Hepatic stellate cell (primary cell): ENCODE results near the gene HIPK2.
"Not testable (repeated sequence)": the region's sequence is repeated elsewhere in the genome, so short reads cannot be mapped to it uniquely, and the experiment has no call there.

Experiments
- DNase-seq: peaks from one replicate; pipeline ENCODE4 v3.0.0; 2011; ENCODE audit warnings: low spot score

HIPK2 gene

DNA sequence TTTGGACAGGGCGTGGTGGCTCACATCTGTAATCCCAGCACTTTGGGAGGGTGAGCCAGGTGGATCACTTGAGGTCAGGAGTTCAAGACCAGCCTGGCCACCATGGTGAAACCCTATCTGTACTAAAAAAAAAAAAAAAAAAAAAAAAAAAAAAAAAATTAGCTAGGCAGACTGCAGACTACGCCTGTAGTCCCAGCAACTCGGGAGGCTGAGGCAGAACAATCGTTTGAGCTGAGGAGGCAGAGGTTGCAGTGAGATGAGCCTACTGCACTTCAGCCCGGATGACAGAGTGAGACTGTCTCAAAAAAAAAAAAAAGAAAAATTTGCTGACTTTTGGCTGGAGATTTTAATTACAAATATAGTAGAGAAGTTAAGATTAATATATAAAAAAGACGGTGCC is 104.0 kb downstream of the HIPK2 start:
- DNase-seq: no peak

DNA sequence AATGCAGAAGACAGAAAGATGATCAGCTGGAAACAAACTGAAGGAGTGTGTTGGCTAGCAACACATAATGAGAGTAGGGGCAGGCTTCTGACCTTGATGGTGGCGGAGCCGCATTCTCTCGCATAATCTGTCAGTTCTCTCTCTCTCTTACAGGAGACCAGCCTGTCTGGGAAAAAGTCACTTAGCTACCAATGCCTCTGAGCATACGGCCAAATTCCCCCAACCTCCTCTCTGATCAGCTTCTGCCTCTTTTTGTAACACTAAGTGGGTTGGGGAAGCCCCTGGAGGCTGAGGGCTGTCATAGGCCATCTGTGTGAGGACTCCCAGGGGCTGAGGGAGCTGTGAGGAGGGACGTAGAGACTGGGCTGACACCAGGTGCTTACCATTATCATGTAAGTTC is 104.6 kb downstream of the HIPK2 start:
- no peak for DNase-seq

DNA sequence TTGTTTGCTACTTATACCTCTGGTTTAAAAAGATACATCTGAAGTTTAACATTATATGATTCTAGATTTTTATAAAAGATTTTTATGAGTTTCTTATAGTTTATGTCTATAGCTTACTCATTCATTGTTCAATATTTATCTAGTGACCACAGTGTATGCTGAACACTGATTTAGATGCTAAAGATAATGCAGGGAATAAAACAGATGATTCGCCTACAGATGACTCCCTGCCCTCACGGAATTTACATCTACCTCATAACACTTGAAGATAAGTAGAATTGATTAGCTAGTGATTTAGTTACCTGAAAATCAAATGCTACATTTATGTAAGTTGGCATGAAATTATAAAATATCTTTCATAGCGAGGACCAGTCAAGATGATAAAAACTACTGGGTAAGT is 105.8 kb downstream of the HIPK2 start:
- no peak for DNase-seq

DNA sequence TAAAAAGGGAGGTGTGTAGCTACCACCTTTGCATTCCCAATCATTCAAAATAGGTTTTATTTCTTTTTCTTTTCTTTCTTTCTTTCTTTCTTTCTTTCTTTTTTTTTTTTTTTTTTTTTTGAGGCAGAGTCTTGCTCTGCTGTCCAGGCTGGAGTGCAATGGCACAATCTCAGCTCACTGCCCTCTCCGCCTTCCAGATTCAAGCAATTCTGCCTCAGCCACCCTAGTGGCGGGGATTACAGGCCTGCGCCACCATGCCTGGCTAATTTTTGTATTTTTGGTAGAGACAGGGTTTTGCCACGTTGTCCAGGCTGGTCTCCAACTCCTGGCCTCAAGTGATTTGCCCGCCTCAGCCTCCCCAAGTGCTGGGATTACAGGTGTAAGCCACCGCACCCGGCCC is 107.1 kb downstream of the HIPK2 start:
- DNase-seq: not testable (repeated sequence)

DNA sequence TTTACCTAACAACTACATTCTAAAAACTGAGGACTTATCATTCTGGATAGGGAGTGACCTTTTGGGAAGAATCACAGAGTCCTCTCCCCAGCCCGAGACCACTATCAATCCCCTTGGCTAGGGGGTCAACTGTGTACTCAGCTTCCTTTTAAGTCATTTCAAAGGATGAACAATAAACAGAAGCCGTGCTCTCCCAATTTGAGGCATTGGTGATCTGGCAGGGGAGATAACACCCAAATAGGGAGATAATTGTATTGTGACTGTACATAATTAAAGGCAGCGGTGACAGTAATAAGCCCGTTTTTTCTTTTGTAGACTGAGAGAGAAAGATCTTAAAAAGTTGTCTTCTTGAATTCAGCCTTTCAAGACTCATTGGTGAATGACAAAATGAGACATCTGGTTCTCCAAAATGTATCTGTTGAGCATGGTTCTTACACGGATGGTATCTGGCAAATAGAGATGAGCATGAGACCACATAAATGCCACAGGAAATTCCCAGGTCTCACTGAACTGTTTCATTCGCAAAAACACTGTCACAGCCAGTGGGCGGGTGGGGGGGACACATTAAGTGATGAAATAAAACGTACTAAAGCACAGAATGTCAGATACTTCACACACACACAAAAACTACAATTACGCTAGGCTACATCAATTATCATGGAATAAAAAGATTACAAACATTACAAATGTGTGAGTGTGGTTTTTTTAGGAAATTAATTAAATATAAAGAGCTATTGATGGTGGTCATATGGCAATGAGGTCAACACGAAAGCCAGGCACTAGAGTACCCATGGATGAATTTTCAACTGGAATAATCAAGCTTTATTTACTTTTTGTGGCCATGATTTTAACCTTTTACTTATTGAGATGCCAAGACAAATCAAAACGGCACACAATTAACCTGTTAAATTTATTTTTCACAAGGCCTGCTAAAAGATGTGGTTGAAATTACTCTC is 108.4 kb downstream of the HIPK2 start:
- DNase-seq: no peak

DNA sequence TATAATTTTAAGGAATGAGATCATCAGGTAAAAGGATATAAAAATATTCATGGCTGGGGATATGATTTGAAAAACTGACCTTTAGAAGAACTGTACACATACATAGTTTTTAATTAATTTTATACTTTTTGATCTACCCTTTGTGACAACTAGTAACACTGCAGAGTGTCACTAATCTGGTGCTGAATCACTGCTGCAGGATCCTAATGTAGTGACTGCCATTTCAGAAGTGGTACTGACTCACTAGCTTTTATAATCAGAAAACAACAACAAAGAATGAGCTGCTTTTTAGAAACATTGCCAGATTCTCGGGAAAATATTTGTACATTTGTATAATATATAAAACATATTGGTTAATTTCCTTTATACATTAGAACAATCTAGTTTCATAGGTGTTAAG is 110.4 kb downstream of the HIPK2 start:
- DNase-seq: no peak

DNA sequence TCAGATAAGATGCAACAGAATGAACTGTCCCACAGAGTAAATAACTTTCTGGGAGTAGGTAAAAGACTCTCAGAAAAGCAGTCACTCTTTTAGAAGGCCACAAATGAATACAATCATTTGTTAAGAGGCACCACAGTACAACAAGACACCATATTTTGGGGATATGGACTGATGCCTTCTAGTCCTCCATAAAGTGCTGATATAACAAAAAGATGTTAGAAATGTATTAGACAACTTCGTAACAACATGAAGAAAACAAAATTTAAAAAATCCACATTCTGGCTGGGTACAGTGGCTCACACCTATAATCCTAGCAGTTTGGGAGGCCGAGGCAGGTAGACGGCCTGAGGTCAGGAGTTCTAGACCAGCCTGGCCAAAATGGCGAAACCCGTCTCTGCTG is 111.3 kb downstream of the HIPK2 start:
- no peak for DNase-seq

DNA sequence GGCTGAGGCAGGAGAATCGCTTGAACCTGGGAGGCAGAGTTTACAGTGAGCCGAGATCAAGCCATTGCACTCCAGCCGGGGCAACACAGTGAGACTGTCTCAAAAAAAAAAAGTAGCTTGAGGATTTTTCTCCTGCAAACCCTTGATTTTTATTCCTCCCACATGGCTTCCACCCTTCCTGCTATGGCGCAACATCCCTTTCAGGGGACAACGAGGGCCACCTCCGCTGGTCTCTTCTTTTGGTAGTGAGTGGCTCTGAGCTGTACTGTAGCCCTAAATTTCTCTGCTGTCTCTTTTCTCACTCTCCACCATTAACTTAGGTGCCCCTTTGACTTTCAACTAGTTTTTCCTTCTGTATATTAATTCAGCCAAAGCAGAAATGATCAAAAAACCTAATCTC is 113.4 kb downstream of the HIPK2 start:
- DNase-seq: no peak

DNA sequence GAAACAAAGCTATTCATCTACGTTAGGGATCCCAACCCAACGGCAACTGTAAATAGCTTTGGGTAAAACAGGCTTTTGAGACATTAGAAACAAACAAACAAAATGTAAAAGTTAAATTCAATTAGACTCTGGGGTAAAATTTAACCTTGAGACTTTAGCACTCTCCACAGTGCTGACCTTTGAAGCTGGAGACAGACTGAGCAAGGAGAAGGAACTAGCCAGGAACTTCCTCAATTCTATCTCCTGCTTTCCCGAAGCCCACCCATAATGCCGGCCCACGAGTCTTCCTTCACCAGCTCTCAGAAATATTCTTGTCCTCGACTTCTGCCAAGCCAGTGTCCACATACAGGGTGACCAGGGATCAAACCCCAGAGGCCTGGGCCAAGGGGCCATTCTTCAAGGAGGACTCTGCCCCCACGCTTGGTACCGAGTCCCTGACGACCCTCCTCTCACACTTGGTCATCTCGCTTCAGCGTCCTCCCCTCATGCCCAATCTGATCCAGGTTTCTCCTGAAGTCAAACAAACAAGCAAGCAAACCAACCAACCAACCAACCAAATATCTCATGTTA is 114.1 kb downstream of the HIPK2 start:
- no peak for DNase-seq

DNA sequence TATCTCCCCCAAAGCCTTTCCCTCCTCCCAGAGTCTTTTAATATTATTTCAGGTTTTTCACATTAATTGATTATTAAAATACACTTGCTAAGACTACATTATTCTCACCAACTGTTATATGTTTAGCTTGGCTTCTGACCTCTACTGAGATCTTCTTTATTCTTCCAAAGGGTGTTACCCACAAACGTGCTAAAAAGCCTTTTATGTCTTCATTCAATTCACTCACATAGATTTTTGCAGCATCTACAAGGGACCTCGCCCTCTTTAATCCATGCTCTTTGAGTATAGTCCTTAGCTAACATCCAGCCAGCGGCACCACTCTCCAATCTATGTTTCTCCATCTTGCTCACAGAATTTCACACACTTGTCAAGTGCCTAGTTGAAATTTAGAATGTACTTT is 115.9 kb downstream of the HIPK2 start:
- DNase-seq: no peak

DNA sequence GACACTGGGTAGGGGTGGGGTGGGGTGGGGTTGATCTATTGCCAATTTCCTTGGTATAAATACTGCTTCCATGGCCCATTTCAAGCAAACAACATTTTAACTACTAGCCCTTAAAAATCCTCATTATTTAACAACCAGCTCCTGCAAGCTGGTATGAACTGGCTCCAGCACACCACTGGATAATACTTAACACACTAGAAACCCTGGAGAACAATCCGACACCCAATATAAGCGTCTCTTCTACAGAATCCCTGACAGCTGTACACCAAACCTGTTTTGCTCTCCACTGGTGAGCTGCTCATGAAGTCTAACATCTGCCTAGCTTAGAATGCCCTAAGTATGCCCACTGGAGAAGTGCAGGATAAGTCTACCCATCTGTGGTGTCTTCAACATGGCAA is 116.8 kb downstream of the HIPK2 start:
- no peak for DNase-seq

DNA sequence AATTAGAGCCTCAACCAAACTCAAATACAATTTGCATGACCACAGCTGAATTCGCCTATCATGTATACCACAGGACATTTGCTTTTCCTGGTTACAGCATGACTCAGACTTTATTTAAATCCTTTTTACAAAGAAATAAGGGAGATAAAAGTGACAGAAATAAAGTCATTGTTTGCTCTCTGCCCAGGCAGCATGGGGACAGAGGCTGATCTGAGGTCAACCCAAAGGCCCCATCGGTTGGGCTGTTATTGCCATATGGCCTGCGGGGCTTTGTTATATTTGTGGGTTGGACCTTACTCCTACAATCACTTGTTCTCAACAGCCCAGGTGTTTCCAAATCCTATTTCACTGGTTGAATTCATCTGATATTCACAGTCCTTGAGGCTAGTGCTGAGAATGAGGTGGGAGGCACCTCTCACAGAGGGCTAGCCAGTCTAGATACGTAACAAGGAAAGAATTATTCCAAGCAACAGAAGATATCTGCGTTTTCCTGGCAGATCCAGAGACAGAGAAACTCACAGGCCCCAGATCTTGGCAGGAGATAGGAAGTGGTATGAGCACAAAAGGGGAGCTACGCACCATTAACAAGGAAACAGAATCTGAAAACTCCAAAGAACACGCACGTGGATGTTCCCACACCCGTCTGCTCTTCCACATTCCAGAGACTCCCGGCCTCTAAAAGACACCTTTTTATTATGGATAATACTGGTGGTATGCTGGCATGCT is 117.3 kb downstream of the HIPK2 start:
- DNase-seq: no peak

DNA sequence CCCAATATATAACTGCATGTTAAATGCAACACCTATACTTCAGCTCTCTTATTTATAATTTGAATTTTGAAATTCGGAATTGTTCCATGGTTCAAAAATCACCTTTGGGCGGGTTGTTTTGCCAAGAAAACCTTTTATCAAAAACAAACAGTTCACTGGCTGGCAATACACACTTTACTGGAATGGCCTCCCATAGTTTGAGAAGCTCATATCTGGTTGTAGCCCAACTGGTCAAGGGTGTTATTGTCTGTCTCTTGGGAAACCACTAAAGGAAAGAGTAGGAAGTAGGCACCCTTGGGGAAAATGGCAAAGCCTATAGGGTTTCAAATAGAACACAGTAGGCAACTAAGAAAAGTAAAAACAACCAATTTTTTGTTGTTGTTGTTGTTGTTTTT is 117.9 kb downstream of the HIPK2 start:
- DNase-seq: no peak

DNA sequence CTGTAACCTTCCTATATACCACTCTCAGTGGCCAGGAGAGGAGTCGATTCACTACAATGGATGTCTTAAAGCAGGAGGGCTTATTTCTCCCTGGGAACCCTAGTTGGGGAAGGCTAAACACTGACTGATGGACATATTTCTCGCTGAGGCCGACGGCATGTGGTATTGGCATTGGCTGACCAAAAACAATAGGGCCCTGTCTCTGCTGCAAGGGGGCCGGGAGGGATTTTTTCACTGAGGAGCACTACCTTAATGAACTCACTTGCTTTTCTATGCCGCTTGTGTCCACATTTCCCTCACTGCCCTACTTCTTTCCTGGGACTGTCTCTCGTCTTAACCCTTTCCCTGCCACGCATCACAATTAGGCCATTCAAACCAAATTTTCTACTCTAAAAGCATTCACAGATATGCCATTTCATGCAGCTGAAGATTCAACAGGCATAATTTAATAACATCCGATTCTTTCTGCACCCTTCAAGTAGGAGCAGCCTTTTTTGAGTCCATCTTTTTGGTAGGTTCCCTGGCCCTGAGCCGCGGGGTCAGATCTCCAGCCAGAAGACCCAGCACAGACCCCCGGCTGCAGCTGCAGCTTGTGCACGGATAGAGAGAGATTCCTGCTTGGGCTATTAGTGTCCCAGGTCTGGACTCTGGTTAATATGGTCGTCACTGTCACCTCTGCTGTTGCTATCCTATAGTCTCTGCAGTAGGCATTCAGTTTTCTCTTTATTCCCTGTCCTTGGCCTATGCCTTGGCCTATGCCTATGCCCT is 118.7 kb downstream of the HIPK2 start:
- no peak for DNase-seq

DNA sequence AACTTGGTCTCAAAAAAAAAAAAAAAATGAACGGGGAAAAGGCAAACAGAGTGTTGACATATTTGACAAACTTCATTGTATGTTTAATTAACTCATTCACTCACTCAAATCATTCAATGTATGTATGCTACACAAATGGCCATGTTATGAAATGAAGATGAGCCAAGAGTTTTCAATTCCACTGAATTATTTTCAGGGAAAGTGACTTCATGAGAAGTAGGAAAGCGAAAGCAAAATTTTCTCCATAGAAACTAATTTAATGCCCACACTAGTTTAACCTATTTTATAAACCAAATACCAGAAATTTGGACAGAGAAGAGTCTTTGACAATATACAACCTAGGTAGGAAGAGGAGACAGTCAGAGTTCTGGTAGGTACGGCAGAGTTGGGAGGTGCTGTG is 119.5 kb downstream of the HIPK2 start:
- no peak for DNase-seq

DNA sequence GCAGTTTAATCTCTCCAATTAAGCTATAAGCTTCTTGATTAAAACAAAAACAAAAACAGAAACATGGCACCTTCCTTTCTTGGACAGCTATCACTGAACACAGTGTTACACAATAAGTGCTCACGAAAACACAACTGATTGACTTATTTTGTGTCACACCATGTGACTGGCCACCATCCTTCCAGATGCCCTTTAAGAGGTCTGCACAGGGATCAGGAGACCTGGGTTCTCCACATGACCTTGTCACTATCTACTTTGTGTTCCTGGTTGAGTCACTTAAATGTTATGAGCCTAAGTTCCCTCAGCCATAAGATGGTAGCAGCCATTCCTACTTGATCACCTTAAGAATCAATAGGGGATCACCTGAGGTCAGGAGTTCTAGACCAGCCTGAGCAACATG is 120.1 kb downstream of the HIPK2 start:
- no peak for DNase-seq

DNA sequence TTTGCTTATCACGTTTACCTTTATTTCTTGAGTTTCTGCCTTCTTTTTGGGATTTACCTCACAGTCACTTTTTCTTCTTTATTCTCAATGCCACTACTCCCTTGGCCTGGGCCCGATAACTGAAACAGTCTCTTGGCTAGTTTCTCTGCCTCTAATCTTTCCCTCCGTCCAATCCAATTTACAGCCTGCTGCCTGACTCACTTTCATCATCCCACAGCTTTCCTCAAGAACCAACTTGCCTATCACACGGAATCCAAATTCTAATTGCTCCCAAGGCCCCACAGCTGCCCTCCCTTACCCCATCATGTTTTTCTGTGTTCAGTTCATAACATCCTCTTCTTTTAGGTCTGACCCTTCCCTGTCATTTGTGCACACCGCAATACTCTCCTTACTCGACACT is 121.4 kb downstream of the HIPK2 start:
- no peak for DNase-seq

DNA sequence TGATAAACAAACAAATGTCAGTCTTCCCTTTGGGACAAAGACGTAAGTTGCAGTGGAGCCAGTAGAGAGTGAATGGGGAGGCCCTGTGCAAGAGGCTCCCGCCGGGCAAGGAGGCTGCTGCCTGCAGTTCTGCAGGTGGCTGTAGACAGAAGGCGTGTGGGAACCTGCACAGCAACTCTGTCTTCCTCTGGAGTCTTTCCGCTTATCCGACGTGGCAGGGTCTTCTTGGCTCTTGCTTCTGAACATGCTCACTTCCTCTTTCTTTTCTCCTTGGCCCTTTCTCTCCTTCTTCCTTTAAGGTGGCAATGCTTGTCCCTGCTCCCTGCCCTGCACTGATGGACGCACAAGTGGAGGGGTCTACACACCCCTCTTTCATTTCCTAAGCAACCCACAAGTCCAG is 122.5 kb downstream of the HIPK2 start:
- no peak for DNase-seq

DNA sequence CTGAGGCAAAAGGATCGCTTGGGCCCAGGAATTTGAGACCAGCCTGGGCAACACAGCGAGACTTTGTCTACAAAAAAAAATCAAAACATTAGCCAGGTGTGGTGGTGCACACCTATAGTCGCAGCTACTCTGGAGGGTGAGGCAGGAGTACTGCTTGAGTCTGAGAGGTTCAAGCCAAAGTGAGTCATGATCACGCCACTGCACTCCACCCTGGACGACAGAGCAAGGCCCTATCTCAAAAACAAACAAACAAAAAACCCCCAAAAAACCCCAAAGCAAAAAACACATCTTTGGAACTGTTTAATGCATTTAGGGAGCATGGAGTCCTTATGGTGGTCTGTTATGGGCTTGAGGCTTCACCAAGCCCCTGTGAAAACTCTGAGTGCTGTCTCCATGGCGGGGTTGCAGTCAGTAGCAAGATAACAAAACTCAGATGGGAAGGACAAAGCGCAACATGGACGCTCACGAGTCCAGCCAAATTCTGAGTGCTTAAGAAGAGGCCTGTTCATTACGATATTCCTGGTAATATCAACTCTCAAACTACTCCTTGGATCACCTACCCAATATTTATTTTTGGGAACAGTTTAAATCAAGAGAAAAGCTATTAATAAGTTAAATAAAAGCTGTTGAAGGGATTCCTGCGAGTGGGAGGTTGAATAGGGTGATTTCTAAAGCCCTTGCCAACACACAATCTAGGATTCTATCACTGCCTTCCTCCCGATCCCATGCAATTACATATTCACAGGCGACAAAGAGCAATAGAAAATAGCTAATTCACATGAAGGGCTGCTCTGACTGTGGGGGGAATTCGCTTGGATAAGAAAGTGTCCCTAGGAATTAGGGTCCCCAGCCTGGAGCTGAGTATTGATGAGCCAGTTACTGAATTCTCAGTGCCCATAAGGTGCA is 123.3 kb downstream of the HIPK2 start:
- DNase-seq: no peak

DNA sequence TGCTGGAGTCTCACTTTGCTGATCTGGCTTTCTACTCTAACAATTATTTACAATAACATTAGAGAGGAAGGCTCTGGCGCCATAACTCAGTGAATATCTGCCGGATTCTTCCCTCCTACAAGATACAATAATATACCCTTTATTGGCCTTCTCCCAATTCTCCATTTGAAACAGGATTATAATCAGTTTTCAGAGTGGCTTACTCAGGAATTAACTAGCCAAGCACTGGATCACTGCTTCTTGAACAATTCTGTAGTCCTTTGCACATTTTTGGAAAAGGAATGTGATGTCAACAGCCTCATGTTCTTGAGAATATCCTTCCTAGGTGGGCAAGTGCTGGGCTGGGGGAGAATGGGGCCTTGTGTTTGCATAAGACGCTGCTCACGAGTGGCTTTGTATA is 125.9 kb downstream of the HIPK2 start:
- no peak for DNase-seq

DNA sequence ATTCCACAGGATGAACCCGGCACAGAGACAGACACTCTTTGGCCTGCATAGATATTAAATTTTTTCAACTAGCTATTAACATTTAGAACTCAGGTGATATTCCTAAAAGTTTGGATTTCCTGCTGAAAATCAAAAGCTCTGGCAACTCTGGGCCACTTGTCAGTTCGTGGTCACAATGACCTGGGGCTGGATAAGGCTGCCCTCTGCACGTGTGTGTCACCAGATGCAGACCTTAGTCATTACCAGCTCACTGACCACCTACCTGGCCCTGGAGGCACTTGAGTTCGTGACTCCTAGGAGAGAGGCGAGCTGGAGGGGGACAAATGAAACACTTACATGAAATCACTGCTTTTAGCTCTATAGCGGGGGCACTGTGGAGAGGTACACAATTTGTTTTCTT is 126.5 kb downstream of the HIPK2 start:
- DNase-seq: no peak
